HepG2 (cell line): ENCODE data around the gene ANKRD35. TPM values are rescaled to one million over a fixed set of nuclear protein-coding genes. Genes with fewer than 3 reads are reported as not detected.

Experiments used
- ATF7 ChIP-seq, 2 experiments: fragments of 450-650 bp in 1 of 2; sonication (generic) in 1 of 2; formaldehyde crosslinking in 1 of 2; IDR thresholded peaks; 2 replicates each; pipeline versions ENCODE4 v1.4.0 to v1.6.1; 2016 to 2020; ENCODE audit warnings: antibody characterized with exemption in 1 of 2, mild to moderate bottlenecking in 1 of 2, missing genetic modification reagents in 1 of 2
- ATRX ChIP-seq: sonication (generic); formaldehyde crosslinking; IDR thresholded peaks from 2 replicates; pipeline ENCODE4 v1.4.0; 2020; ENCODE audit warnings: missing genetic modification reagents, borderline replicate concordance
- ERF ChIP-seq: IDR thresholded peaks from 2 replicates; pipeline ENCODE4 v1.6.1; 2018; ENCODE audit warnings: missing biosample characterization, missing genetic modification reagents
- HMGA1 ChIP-seq: sonication (generic); formaldehyde crosslinking; conservative IDR thresholded peaks from 2 replicates; pipeline ENCODE4 v1.4.0; 2020; ENCODE audit warnings: missing genetic modification reagents
- KDM1A ChIP-seq: IDR thresholded peaks from 2 replicates; pipeline ENCODE4 v1.6.1; 2016; ENCODE audit warnings: missing compliant biosample characterization
- MEIS1 ChIP-seq: sonication (generic); formaldehyde crosslinking; IDR thresholded peaks from 2 replicates; pipeline ENCODE4 v1.9.0; 2021; ENCODE audit warnings: mild to moderate bottlenecking, missing genetic modification reagents, moderate library complexity, borderline replicate concordance
- NFYC ChIP-seq: IDR thresholded peaks from 2 replicates; pipeline ENCODE4 v1.6.1; 2016; ENCODE audit warnings: missing genetic modification reagents, missing compliant biosample characterization
- SOX6 ChIP-seq, 2 experiments: fragments of 450-650 bp in 1 of 2; sonication (generic) in 1 of 2; formaldehyde crosslinking in 1 of 2; IDR thresholded peaks; 2 replicates each; pipeline versions ENCODE4 v1.4.0 to v1.6.1; 2017 to 2020; ENCODE audit warnings: antibody characterized with exemption in 1 of 2, mild to moderate bottlenecking in 1 of 2, missing genetic modification reagents in 1 of 2
- ZBTB7A ChIP-seq: sonication (generic); formaldehyde crosslinking; IDR thresholded peaks from 2 replicates; pipeline ENCODE4 v1.8.0; 2022; ENCODE audit warnings: mild to moderate bottlenecking, missing genetic modification reagents
- ZNF20 ChIP-seq: sonication (generic); formaldehyde crosslinking; IDR thresholded peaks from 2 replicates; pipeline ENCODE4 v1.4.0; 2020; ENCODE audit warnings: mild to moderate bottlenecking, moderate library complexity, missing genetic modification reagents
- ZNF232 ChIP-seq: sonication (generic); formaldehyde crosslinking; IDR thresholded peaks from 2 replicates; pipeline ENCODE4 v1.4.0; 2020; ENCODE audit warnings: missing genetic modification reagents, borderline replicate concordance
- ZNF263 ChIP-seq: sonication (generic); formaldehyde crosslinking; IDR thresholded peaks from 2 replicates; pipeline ENCODE4 v1.4.0; 2020; ENCODE audit warnings: missing genetic modification reagents
- polyA plus RNA-seq, 8 experiments: library from polyadenylated mRNA; depleted of rRNA in 3 of 8; stranded (reverse) in 7 of 8; unstranded in 1 of 8; fragments of >200 nt; fragmentation: Illumina TruSeq in 4 of 8; extraction: Trizol in 4 of 8; gene quantifications; 2 replicates each; pipeline versions ENCODE4 v1.2.1 to v1.2.3, GENCODE V29; 2011 to 2016; ENCODE audit warnings: low read depth in 4 of 8, missing spikeins in 1 of 8, mixed read lengths in 1 of 8; ENCODE audit not compliant: insufficient read depth in 1 of 8
- total RNA-seq, 5 experiments: library from RNA; depleted of rRNA; stranded (reverse); fragments of >200 nt; fragmentation: Illumina TruSeq; extraction: Trizol; gene quantifications; 2 replicates each; pipeline ENCODE4 v1.2.3, GENCODE V29; 2016; ENCODE audit warnings: low read depth in 1 of 5
- TF ChIP-seq, protein P1 (sequence below): sonication (generic); formaldehyde crosslinking; IDR thresholded peaks from 2 replicates; pipeline ENCODE4 v1.8.1; 2023; ENCODE audit warnings: mild to moderate bottlenecking, inconsistent platforms, moderate library complexity, missing genetic modification reagents, borderline replicate concordance
- TF ChIP-seq, protein P2 (sequence below): IDR thresholded peaks from 2 replicates; pipeline ENCODE4 v1.6.1; 2016; ENCODE audit warnings: mild to moderate bottlenecking
- TF ChIP-seq, protein P3 (sequence below): sonication (generic); formaldehyde crosslinking; IDR thresholded peaks from 2 replicates; pipeline ENCODE4 v1.8.1; 2023; ENCODE audit warnings: mild to moderate bottlenecking, missing genetic modification reagents, borderline replicate concordance
- TF ChIP-seq, protein P4 (sequence below): sonication (generic); formaldehyde crosslinking; IDR thresholded peaks from 2 replicates; pipeline ENCODE4 v1.5.0; 2020; ENCODE audit warnings: missing genetic modification reagents
- TF ChIP-seq, protein P5 (sequence below): sonication (generic); formaldehyde crosslinking; IDR thresholded peaks from 2 replicates; pipeline ENCODE4 v1.9.0; 2022; ENCODE audit warnings: missing genetic modification reagents, mild to moderate bottlenecking, borderline replicate concordance
- TF ChIP-seq, protein P6 (sequence below): IDR thresholded peaks from 2 replicates; pipeline ENCODE4 v1.6.1; 2012; ENCODE audit warnings: low read depth, low read length, improper control_type of control experiment
- TF ChIP-seq, protein P7 (sequence below): sonication (generic); formaldehyde crosslinking; IDR thresholded peaks from 2 replicates; pipeline ENCODE4 v1.5.0; 2020; ENCODE audit warnings: missing genetic modification reagents, mild to moderate bottlenecking, borderline replicate concordance
- TF ChIP-seq, protein P8 (sequence below): IDR thresholded peaks from 2 replicates; pipeline ENCODE4 v1.6.1; 2016; ENCODE audit warnings: mild to moderate bottlenecking, missing biosample characterization, missing genetic modification reagents

ANKRD35 gene
- total and polyA plus RNA-seq, 2 of the 13 experiments (the other 11 are each of a cell fraction or from before 2014, with no cell fraction given) = 0.02 TPM; not detected in 1

DNA sequence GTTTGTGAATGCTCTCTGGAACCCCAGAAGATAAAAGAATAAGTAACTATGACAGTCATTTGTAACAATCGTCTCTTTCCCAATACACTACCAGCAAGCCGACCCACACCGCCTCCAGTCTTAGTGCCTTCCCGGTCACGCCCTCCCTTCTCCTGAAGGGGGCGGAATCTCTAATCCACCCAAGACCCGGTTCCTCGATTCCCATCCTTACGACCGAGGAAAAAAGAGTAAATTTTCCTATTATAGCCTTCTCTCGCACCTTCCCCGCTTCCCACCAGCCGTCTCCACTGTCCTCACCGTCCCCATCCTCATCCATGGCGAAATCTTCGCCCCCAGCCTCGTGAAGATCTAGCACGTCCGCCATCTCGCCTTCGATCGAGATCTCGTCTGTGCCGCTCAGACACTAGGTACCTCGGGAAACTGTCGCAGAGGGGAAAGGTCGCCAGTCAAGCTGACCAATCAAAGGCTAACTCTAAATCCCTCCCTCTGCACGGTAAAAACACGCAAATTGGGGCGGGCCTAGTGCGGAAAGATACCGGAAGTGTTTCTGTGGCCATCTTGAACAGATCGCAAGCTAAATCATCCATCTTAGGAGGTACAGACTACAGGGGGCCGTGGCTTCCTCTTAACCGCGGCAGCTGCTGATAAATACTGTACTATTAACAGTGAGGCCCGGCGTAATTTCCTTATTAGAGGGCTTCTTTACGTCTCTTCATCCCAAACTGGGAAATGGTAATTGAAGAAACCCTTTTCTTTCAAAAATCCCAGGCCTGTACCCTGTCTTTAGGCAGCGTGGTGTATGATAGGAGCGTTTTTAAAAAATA lies 41.6 kb upstream of the ANKRD35 start, which contains the start of gene RBM8A (continued):
- TF ChIP-seq, protein P1, sequence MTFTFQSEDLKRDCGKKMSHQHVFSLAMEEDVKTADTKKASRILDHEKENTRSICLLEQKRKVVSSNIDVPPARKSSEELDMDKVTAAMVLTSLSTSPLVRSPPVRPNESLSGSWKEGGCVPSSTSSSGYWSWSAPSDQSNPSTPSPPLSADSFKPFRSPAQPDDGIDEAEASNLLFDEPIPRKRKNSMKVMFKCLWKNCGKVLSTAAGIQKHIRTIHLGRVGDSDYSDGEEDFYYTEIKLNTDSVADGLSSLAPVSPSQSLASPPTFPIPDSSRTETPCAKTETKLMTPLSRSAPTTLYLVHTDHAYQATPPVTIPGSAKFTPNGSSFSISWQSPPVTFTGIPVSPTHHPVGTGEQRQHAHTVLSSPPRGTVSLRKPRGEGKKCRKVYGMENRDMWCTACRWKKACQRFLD = no peak; the same call in 1 of the 2 replicates
- TF ChIP-seq, protein P2, sequence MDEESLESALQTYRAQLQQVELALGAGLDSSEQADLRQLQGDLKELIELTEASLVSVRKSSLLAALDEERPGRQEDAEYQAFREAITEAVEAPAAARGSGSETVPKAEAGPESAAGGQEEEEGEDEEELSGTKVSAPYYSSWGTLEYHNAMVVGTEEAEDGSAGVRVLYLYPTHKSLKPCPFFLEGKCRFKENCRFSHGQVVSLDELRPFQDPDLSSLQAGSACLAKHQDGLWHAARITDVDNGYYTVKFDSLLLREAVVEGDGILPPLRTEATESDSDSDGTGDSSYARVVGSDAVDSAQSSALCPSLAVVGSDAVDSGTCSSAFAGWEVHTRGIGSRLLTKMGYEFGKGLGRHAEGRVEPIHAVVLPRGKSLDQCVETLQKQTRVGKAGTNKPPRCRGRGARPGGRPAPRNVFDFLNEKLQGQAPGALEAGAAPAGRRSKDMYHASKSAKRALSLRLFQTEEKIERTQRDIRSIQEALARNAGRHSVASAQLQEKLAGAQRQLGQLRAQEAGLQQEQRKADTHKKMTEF = peak; percentile 51; the same call in 1 of the 2 replicates
- TF ChIP-seq ATF7 (IDR thresholded peaks at IDR 0.05) = no peak
- no peak for TF ChIP-seq ATF7 (CRISPR knock-in tag; IDR thresholded peaks at IDR 0.05)
- TF ChIP-seq SOX6 (IDR thresholded peaks at IDR 0.05) = no peak
- TF ChIP-seq SOX6 (CRISPR knock-in tag; IDR thresholded peaks at IDR 0.05) = peak; percentile 67
- TF ChIP-seq, protein P3, sequence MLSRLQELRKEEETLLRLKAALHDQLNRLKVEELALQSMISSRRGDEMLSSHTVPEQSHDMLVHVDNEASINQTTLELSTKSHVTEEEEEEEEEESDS = no peak
- TF ChIP-seq ERF (CRISPR knock-in tag) = peak; percentile 56; the same call in 1 of the 2 replicates
- no peak for TF ChIP-seq KDM1A
- TF ChIP-seq, protein P4, sequence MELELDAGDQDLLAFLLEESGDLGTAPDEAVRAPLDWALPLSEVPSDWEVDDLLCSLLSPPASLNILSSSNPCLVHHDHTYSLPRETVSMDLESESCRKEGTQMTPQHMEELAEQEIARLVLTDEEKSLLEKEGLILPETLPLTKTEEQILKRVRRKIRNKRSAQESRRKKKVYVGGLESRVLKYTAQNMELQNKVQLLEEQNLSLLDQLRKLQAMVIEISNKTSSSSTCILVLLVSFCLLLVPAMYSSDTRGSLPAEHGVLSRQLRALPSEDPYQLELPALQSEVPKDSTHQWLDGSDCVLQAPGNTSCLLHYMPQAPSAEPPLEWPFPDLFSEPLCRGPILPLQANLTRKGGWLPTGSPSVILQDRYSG (CRISPR knock-in tag) = no peak
- TF ChIP-seq ATRX = no peak
- TF ChIP-seq, protein P5, sequence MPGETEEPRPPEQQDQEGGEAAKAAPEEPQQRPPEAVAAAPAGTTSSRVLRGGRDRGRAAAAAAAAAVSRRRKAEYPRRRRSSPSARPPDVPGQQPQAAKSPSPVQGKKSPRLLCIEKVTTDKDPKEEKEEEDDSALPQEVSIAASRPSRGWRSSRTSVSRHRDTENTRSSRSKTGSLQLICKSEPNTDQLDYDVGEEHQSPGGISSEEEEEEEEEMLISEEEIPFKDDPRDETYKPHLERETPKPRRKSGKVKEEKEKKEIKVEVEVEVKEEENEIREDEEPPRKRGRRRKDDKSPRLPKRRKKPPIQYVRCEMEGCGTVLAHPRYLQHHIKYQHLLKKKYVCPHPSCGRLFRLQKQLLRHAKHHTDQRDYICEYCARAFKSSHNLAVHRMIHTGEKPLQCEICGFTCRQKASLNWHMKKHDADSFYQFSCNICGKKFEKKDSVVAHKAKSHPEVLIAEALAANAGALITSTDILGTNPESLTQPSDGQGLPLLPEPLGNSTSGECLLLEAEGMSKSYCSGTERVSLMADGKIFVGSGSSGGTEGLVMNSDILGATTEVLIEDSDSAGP (CRISPR knock-in tag) = peak; percentile 90
- TF ChIP-seq, protein P6, sequence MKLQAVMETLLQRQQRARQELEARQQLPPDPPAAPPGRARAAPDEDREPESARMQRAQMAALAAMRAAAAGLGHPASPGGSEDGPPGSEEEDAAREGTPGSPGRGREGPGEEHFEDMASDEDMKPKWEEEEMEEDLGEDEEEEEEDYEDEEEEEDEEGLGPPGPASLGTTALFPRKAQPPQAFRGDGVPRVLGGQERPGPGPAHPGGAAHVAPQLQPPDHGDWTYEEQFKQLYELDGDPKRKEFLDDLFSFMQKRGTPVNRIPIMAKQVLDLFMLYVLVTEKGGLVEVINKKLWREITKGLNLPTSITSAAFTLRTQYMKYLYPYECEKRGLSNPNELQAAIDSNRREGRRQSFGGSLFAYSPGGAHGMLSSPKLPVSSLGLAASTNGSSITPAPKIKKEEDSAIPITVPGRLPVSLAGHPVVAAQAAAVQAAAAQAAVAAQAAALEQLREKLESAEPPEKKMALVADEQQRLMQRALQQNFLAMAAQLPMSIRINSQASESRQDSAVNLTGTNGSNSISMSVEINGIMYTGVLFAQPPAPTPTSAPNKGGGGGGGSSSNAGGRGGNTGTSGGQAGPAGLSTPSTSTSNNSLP = no peak; the same call in 1 of the 2 replicates
- TF ChIP-seq, protein P7, sequence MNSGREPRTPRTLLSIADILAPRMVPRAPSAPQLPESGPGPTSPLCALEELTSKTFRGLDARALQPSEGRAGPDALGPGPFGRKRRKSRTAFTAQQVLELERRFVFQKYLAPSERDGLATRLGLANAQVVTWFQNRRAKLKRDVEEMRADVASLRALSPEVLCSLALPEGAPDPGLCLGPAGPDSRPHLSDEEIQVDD (CRISPR knock-in tag) = no peak
- no peak for TF ChIP-seq ZNF232 (CRISPR knock-in tag)
- TF ChIP-seq ZNF263 (CRISPR knock-in tag) = no peak
- no peak for TF ChIP-seq ZNF20 (CRISPR knock-in tag)
- no peak for TF ChIP-seq HMGA1 (CRISPR knock-in tag)
- TF ChIP-seq, protein P8, sequence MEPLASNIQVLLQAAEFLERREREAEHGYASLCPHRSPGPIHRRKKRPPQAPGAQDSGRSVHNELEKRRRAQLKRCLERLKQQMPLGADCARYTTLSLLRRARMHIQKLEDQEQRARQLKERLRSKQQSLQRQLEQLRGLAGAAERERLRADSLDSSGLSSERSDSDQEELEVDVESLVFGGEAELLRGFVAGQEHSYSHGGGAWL (CRISPR knock-in tag) = no peak; the same call in 1 of the 2 replicates
- TF ChIP-seq ZBTB7A = no peak
- peak; percentile 92 for TF ChIP-seq NFYC (CRISPR knock-in tag)
- no peak for TF ChIP-seq MEIS1 (CRISPR knock-in tag)
